MCF 10A (cell line): ENCODE data around the gene C7orf57. TPM values are rescaled to one million over a fixed set of nuclear protein-coding genes. Genes with fewer than 3 reads are reported as not detected.

Experiments
- BruUV-seq: library from RNA; stranded (reverse); fragments of 400-500 nt; replicated peaks from 2 replicates; lab custom pipeline; 2021; lab: Mats Ljungman, UMichigan
- CTCF ChIA-PET: fragments of 300-600 bp; sonication (Branson Sonifier 250); formaldehyde crosslinking; extraction: SDS; loops from one replicate; lab custom pipeline; 2021; ENCODE audit warnings: antibody characterized with exemption, inconsistent platforms; lab: Yijun Ruan, JAX
- POLR2A ChIA-PET: fragments of 300-600, 350-650 bp; sonication (Branson Sonifier 250); formaldehyde crosslinking; extraction: SDS; loops from one replicate; lab custom pipeline; 2020; ENCODE audit warnings: antibody characterized with exemption, inconsistent platforms; lab: Yijun Ruan, JAX
- DNase-seq: peaks from one replicate; pipeline ENCODE4 v3.0.0-alpha.2; 2018; ENCODE audit not compliant: unreplicated experiment
- H3K27ac Mint-ChIP-seq: one replicate; pipeline ENCODE4 v1.8.0; 2022; ENCODE audit warnings: mild to moderate bottlenecking, low read depth, mixed read lengths; ENCODE audit not compliant: unreplicated experiment
- H3K27me3 Mint-ChIP-seq: one replicate; pipeline ENCODE4 v1.8.0; 2022; ENCODE audit warnings: mixed read lengths; ENCODE audit not compliant: insufficient read depth, unreplicated experiment
- H3K36me3 Mint-ChIP-seq: one replicate; pipeline ENCODE4 v1.8.0; 2022; ENCODE audit warnings: mild to moderate bottlenecking, moderate library complexity, mixed read lengths; ENCODE audit not compliant: insufficient read depth, unreplicated experiment
- H3K4me1 Mint-ChIP-seq: one replicate; pipeline ENCODE4 v1.8.0; 2022; ENCODE audit warnings: mixed read lengths; ENCODE audit not compliant: insufficient read depth, unreplicated experiment
- H3K4me3 Mint-ChIP-seq: one replicate; pipeline ENCODE4 v1.8.0; 2022; ENCODE audit warnings: mild to moderate bottlenecking, moderate library complexity, mixed read lengths; ENCODE audit not compliant: unreplicated experiment
- H3K9me3 Mint-ChIP-seq: one replicate; pipeline ENCODE4 v1.8.0; 2022; ENCODE audit warnings: mixed read lengths; ENCODE audit not compliant: unreplicated experiment
- intact Hi-C: fragments of 100-400 bp; cut with micrococcal nuclease; formaldehyde crosslinking; loops from 2 replicates; pipeline ENCODE4 v1.14.1; 2022
- total RNA-seq: library from RNA; stranded (reverse); gene quantifications from 2 replicates; pipeline ENCODE4 v1.2.3, GENCODE V29; 2022
- TF ChIP-seq, protein P1 (sequence below): fragments of 200-600 bp; IDR thresholded peaks from one replicate; pipeline ENCODE4 v1.8.0; 2022; ENCODE audit warnings: antibody characterized with exemption, mild to moderate bottlenecking; ENCODE audit not compliant: unreplicated experiment

C7orf57 gene
- total RNA-seq, 1 experiment from 2014 or later, result 0.37 TPM

DNA sequence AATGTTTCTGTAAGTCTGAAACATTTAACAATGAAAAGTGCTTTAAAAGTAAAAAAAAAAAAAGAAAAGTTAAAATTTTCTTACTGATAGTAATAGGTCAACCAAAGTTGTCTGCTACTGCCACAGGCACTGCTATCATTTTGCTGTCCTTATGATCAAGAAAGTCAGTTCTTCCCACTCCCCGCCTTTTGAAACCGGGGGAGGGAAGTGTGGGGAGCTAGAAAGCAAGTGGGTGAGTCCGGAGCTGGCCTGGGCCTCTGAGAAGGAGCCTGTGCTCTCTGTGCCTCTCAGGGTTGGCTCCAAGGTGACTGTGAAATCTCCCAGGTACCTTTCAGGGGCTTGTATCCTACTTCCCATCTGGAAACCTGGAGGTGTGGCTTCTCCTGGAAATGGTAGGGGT lies 7.3 kb downstream of the C7orf57 start:
- H3K27me3 Mint-ChIP-seq, result no peaks in the 10 kb centered on the region
- BruUV-seq, result no TSS peak
- no peak for DNase-seq
- H3K36me3 Mint-ChIP-seq, result no peaks in the 10 kb centered on the region
- H3K4me1 Mint-ChIP-seq, result peaks cover 17% of the 10 kb centered on the region
- no peaks in the 10 kb centered on the region for H3K9me3 Mint-ChIP-seq
- intact Hi-C loops, result no loop called here
- TF ChIP-seq, protein P1, sequence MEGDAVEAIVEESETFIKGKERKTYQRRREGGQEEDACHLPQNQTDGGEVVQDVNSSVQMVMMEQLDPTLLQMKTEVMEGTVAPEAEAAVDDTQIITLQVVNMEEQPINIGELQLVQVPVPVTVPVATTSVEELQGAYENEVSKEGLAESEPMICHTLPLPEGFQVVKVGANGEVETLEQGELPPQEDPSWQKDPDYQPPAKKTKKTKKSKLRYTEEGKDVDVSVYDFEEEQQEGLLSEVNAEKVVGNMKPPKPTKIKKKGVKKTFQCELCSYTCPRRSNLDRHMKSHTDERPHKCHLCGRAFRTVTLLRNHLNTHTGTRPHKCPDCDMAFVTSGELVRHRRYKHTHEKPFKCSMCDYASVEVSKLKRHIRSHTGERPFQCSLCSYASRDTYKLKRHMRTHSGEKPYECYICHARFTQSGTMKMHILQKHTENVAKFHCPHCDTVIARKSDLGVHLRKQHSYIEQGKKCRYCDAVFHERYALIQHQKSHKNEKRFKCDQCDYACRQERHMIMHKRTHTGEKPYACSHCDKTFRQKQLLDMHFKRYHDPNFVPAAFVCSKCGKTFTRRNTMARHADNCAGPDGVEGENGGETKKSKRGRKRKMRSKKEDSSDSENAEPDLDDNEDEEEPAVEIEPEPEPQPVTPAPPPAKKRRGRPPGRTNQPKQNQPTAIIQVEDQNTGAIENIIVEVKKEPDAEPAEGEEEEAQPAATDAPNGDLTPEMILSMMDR, result no peak
- POLR2A ChIA-PET, result no interaction called here
- CTCF ChIA-PET, result interaction anchor here (0.6 to 1.2 kb wide), 7 partner anchors 22 to 177 kb away, joined by 3 to 4 read pairs (median 4); no protein-coding TSS in a partner anchor
- no peak overlapping the region for H3K4me3 Mint-ChIP-seq
- no peak overlapping the region for H3K27ac Mint-ChIP-seq

- H3K36me3 Mint-ChIP-seq, result no peaks in the 10 kb centered on the region
- no peak overlapping the region for H3K27ac Mint-ChIP-seq
- H3K27me3 Mint-ChIP-seq, result no peaks in the 10 kb centered on the region
- BruUV-seq, result no TSS peak
- POLR2A ChIA-PET, result no interaction called here
- H3K4me1 Mint-ChIP-seq, result peaks cover 25% of the 10 kb centered on the region
- no peak overlapping the region for H3K4me3 Mint-ChIP-seq
- no peaks in the 10 kb centered on the region for H3K9me3 Mint-ChIP-seq
- intact Hi-C loops, result no loop called here
- DNase-seq, result no peak
- TF ChIP-seq, protein P1, result no peak
- CTCF ChIA-PET, result interaction anchor here (0.6 kb wide), 1 partner anchor 71 kb away, joined by 4 read pairs; no protein-coding TSS in a partner anchor
Observed at GRCh38 chr7:48045195-48045765, 9.9 kb downstream of the C7orf57 start.

DNA sequence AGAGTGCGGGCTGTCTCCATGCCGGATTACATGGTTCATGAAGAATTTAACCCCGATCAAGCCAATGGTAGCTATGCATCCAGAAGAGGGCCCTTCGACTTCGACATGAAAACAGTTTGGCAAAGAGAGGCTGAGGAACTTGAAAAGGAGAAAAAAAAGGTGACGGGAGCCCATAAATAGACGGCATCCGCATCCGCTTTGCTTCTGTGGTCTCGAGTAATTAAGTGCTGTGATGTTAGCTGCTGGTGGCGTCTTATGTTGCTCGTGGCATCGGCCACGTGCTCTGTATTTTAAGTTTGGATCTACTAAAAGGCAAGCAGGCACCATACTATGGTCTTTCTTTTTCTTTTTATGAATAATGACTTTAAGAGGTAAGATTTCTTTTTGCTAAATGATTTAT lies 11.1 kb downstream of the C7orf57 start:
- H3K4me1 Mint-ChIP-seq, result peaks cover 19% of the 10 kb centered on the region
- no peaks in the 10 kb centered on the region for H3K9me3 Mint-ChIP-seq
- no peaks in the 10 kb centered on the region for H3K27me3 Mint-ChIP-seq
- TF ChIP-seq, protein P1, result no peak
- H3K4me3 Mint-ChIP-seq, result no peak overlapping the region
- H3K27ac Mint-ChIP-seq, result no peak overlapping the region
- ChIA-PET CTCF (no interaction called here), POLR2A (no interaction called here)
- no peak for DNase-seq
- no TSS peak for BruUV-seq
- intact Hi-C loops, result no loop called here
- H3K36me3 Mint-ChIP-seq, result no peaks in the 10 kb centered on the region

DNA sequence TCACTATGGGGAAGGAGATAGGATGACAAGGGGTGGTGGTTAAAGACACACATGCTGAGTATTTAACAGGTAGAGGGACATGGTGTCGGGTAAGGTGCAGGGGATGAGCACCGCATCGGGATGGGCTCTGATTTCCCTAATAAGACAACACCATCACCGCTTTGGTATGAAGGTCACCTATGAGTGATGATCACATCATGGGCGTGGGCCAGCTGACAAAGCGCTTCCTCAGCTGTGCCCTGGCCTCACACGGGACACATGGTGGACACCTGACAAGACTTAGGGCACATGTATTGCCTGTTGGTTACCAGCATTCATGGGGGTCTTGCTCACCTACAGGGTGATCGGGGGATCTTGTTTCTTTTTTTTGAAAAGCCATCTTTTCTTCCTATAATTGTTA lies 12.8 kb downstream of the C7orf57 start:
- BruUV-seq, result no TSS peak
- H3K4me3 Mint-ChIP-seq, result no peak overlapping the region
- no peaks in the 10 kb centered on the region for H3K36me3 Mint-ChIP-seq
- H3K27ac Mint-ChIP-seq, result no peak overlapping the region
- POLR2A ChIA-PET, result no interaction called here
- TF ChIP-seq, protein P1, result no peak
- H3K27me3 Mint-ChIP-seq, result no peaks in the 10 kb centered on the region
- CTCF ChIA-PET, result no interaction called here
- intact Hi-C loops, result no loop called here
- peaks cover 8% of the 10 kb centered on the region for H3K4me1 Mint-ChIP-seq
- no peaks in the 10 kb centered on the region for H3K9me3 Mint-ChIP-seq
- DNase-seq, result no peak
